GM19043 (cell line): ENCODE results near the gene CTTNBP2.
A peak's percentile ranks its signal among the peaks of the same experiment; 100 is the strongest.

ENCODE experiments used
- ATAC-seq: cut with Tn5 transposase; IDR thresholded peaks from one replicate; pipeline ENCODE4 v1.9.1; 2021; ENCODE audit warnings: low read depth; ENCODE audit not compliant: unreplicated experiment

CTTNBP2 gene

GRCh38 chr7:117759950-117760640 is 113.1 kb downstream of the CTTNBP2 start:
- no peak for ATAC-seq

GRCh38 chr7:117757440-117757839 is 115.8 kb downstream of the CTTNBP2 start:
- no peak for ATAC-seq

- ATAC-seq = no peak
Measured at GRCh38 chr7:117756586-117757085, 116.6 kb downstream of the CTTNBP2 start.

- no peak for ATAC-seq
Measured at GRCh38 chr7:117755136-117755535, 118.1 kb downstream of the CTTNBP2 start.

GRCh38 chr7:117751775-117752174 is 121.5 kb downstream of the CTTNBP2 start:
- ATAC-seq = no peak

- no peak for ATAC-seq
Measured at GRCh38 chr7:117750612-117751563, 122.4 kb downstream of the CTTNBP2 start.

GRCh38 chr7:117741962-117742361 is 131.3 kb downstream of the CTTNBP2 start:
- no peak for ATAC-seq

GRCh38 chr7:117739085-117739484 is 134.2 kb downstream of the CTTNBP2 start:
- no peak for ATAC-seq

GRCh38 chr7:117737926-117738325 is 135.3 kb downstream of the CTTNBP2 start:
- no peak for ATAC-seq

- ATAC-seq = peak; percentile 89
Measured at GRCh38 chr7:117731455-117731854, 141.8 kb downstream of the CTTNBP2 start.

- no peak for ATAC-seq
Measured at GRCh38 chr7:117730390-117730789, 142.9 kb downstream of the CTTNBP2 start.

GRCh38 chr7:117728890-117729624 is 144.2 kb downstream of the CTTNBP2 start:
- ATAC-seq = peak; percentile 43

GRCh38 chr7:117724898-117725297 is 148.3 kb downstream of the CTTNBP2 start:
- no peak for ATAC-seq

- ATAC-seq = no peak
Measured at GRCh38 chr7:117719377-117719776, 153.9 kb downstream of the CTTNBP2 start.

GRCh38 chr7:117718116-117718835 is 155.0 kb downstream of the CTTNBP2 start:
- ATAC-seq = no peak

- no peak for ATAC-seq
Measured at GRCh38 chr7:117717357-117717756, 155.9 kb downstream of the CTTNBP2 start.

GRCh38 chr7:117716707-117717299 is 156.4 kb downstream of the CTTNBP2 start:
- ATAC-seq = no peak

GRCh38 chr7:117715784-117716445 is 157.3 kb downstream of the CTTNBP2 start:
- peak; percentile 75 for ATAC-seq

- ATAC-seq = no peak
Measured at GRCh38 chr7:117711556-117711955, 161.7 kb downstream of the CTTNBP2 start.
